Measurements from ENCODE around the gene BNC2.

The BNC2 gene

DNA sequence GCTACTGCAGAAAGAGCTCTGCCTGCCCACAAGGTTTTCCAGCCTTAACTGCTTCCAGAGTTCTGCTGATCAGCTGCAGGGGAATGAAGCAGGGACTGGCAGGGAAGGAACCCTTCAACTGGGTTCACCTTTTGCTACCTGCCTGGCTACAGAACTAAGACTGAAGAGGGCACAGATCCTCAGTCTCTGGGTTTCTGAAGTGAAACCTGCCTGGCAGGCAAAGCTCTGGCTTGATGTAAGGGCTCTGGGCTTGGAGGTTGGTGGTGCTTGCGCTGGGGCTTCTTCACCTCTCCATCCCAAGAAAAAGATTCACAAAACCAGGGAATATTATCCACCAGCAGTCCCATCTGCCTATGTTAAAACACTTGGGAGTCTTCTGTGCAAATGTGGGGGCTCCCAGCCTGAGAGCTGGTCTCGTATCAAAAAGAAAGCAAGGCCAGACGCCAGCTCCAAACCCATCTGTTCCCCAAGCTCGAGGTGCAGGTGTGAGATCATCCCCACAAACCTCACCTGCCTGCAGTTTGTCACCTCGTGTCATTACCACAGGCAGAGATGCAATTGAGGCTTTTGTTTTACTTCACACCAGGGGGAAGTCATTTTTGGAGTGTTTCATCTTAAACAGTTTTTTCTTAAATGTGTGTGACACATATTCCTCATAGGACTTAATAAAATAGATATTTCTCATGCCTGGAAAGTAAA, 58.3 kb downstream of the BNC2 start:
- DNase-seq: no peak

DNA sequence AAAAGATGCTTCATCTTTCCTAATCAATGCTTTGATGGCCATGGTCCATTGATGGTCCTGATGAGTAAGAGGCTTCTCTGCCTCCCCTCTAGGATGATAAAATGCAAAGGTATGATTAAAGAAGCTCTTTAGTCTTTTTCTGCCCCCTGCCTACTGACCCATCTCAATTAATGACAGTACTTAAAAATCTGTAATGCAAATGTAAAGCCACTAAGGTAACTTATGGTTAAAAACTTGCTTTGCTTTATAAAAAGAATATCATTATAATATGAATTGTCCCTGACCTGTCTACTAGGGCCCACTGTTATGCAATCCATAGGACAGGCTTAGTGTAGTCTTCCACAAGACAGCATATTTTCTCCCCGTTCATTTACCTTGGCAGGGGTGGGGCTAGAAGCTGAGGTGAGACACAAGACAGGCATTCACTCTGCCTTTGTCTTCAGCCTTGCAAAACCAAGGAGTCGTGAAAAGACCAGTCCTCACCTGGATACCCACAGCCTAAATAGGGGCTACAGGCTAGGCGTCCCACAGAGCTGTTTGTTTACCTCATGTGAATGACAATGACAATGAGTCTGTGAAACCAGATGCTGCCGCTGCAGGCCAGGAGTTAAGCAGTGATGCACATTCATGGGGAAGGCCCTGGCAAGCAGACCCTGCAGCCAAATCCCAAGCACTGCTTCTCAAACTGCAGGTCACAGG, 60.4 kb downstream of the BNC2 start:
- no peak for DNase-seq

DNA sequence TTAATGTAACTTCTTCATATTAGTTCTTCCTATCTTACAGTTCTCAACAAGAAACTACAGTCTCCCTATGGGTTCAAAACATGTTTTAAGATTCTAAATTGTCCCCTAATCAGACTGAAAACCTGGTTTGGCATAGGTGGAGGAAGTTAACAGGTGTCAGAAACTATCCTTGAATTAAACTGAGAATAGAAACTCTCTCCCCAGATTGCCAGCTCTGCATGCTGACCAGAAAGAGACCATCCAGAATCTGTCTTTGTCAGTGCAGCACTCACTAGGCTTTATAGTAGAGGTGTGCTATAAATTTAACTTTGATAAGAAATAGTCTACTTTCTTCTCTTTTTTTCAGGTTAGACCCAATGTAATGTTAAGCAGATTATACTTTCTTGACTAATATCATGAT, 63.8 kb downstream of the BNC2 start:
- no peak for DNase-seq

DNA sequence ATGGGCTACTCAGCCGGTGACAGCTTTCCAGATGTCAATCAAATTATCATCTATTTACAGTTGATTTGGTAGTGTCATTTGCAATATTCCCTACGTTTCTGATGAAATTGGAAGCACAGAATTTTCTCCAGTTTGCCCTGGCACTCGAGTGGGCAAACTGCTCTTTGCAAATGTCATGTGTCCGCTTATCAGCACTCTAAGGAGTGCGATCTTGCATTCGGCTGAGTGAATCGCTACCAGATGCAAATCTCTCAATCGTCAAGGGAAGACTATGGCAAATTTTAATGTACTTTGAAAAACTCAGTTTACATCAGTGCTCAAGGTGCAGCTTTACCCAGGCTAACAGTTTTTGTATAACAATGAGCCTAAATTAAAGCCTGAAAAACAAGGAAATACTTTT, 66.8 kb downstream of the BNC2 start:
- no peak for DNase-seq

DNA sequence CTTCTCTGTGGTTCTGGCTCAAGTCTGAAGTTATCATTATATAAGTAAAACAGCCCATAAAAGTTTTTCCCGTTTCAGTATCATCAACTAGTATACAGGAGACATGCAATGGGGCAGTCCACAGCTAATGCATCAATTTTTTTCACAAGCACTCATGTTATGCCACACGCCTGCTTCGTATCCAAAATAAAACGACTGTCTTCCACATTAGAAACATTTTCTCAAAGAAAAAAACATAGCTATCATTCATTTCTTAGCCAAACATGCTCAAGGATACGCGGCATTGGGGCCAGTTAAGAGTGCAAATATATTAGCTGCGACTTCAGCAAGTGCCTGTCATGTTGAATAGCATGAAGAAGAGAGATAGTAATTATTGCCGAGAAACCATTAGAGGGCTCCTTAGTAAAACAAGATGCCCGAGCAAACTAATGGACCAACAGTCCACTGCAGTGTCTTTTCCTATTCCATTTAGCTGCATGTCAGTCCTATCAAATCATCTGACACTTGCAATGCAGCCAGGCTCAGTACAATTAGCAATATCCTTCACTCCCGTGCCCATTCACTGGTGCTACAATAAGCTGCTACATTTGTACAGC, 68.5 kb downstream of the BNC2 start:
- no peak for DNase-seq

DNA sequence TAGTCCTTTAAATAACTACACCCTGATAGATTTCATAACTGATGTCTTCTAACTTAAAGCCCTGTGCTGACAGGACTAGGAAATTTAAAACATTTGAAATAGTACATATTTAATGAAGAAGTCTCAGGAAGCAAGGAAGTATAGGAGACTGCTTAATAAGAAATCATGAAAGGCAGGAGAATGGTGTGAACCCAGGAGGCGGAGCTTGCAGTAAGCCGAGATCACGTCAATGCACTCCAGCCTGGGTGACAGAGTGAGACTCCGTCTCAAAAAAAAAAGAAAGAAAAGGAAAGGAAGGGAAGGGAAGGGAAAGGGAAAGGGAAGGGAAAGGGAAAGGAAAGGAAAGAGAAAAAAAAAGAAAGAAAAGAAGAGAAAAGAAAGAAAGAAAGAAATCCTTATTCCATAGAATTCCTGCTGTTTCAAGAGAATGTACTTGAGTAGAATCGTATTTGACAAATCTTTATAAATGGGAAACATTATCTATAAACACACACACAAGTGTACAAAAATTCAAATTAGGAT, 74.1 kb downstream of the BNC2 start:
- no peak for DNase-seq

DNA sequence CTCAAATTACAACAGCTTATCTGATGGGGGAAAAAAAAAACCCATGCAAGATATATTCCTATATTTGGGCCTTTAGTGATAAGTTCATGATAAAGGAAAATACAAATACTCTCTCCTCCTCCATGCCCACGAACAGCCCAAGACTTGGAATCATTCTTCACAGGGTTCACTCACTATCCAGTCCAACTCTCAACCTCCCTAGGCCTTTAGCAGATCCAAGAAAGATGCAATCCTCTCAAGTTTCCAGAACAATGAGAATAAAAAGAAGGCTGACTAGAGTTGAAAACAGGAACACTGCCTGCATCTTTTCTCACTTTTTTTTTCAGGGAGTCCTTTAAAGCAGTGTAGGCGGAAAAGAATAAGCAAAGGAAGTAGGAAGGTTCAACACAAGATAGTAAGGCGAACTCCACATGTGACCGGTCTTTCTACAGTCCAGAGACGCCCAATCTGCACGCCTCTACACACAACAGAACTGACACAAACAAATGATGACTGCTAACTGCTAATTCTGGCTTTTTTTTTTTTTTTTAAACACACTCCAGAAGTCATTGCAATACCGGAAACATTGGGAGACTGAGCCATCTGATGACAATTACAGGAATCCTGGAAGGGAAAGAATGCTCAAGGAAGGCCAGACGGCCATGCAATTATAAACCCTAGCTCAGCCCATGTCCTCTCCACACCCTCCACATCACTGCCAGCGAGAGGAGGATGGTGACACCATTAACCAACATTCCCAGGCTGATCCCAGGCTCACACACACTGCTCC, 75.4 kb downstream of the BNC2 start:
- no peak for DNase-seq

DNA sequence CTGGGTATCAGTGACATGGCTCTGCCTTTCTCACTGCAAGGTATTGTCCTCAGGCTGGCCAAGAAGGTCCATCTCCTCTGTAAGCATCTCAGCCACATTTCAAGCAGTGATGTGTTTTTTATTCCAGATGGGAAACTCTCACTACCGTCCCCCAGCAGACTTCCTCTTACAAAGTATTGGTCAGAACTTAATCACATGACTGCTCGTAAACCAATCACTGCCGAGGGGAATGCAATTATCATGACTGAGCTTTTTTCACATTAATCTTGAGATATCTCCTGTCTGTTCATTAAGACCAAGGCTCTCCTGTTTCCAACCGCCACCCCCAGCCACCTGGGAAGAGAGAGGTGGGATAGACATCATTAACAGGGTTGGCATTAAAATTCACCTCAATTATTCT, 76.4 kb downstream of the BNC2 start:
- DNase-seq: no peak

DNA sequence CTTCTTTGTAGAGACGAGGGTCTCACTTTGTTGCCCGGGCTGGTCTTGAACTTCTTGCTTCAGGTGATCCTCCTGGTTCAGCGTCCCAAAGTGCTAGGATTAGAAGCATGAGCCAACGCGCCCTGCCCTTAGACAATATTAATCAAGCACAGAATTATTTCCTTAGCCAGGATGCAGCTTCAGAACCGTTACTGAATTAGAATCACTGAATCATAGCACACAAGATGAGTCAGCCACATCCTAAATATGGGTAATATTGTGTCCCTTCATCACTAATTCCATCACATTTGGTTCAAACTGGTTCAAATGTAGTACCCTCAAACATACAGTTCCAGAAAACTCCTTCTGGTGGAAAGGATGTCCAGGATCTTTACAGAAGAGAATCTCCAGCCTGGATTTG, 82.7 kb downstream of the BNC2 start:
- DNase-seq: no peak

DNA sequence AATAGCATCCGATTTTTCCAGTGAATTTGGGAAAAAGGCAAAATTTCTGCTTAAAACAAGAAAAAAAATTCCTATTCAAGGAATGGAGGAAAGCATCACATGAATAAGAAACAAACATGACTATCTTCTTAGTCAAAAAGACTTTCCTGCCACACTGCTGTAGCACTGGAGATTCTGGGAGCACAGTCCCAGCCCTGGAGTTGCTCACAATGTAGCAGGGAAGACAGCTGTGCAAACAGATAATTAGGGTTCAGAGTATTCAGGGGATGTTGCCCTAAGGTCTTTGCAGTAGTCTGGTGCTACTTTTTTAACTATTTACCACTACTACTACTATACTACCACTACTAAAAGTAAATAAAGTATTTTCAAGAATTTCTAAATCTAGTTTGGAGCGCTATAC, 86.5 kb downstream of the BNC2 start:
- no peak for DNase-seq

DNA sequence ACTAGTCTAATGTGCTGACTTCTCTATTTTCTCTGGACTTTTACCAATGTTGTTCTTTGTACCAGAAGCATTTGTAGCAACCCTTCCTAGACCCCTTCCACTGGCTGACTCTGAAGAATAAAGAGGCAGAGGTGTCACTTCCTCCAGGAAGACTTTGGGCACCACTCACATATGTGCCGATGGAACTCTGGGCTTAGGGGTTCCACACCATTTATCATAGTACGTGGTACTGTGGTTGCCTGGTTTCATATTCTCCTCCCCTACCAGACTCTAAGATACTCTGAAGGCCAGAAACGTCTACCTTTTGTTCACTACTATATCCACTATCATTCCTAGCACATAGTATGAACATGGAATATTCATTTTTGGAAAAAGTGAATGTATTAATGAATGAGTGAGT, 88.0 kb downstream of the BNC2 start:
- no peak for DNase-seq

DNA sequence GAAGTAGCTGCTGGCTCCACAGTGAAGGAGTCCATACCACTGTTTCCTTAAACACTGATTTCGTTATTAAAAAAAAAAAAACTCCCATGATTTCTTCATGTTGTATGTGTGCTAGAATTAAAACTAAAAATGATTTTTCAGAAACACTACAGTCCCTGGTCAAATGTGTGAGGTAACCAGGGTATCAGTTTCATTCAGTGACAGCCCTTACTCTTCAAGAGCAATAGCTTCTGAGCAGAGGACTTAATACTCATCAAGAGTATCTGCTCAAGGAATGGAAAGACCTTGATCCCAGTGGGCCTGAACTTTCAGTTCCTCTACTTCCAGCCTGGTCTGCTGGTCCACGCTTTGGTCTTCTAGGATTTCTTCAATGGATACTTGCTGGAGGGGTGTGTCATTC, 95.1 kb downstream of the BNC2 start:
- no peak for DNase-seq

DNA sequence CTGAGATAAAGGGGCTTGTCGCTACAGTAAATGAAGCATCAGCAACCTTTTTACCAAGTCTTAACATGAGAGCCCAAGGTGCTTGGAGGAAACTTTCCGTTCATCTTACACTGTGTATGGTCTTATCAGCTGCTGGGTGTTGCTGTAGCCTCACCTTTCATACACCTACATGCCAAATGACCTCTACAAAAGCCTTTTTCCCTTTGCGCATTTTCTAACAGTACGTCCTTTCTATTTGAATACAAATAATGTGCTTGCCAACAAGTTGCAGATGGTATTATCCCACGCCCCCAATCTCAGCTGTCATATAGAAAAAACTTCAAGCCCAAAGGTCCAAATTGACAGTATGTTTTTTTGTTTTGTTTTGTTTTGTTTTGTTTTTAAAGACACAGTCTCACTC, 96.9 kb downstream of the BNC2 start:
- no peak for DNase-seq

DNA sequence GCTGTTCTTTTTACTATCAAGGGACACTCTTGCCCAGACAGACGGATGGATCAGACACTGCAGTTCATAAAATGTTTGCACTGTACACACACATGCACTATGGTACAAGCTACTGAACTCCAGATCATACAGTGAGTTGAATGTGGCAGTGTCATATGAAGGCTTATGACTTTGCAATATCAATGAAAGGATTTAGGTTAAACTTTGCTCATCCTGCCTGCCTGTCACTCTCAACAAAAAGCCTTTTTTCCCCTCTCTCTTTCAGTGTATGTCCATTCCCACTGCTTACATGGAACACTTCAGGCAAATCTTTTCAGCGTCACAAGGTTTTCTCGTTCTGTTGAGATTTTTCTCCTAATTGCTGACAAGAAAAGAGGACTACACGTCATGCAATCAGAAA, 97.4 kb downstream of the BNC2 start:
- DNase-seq: no peak

DNA sequence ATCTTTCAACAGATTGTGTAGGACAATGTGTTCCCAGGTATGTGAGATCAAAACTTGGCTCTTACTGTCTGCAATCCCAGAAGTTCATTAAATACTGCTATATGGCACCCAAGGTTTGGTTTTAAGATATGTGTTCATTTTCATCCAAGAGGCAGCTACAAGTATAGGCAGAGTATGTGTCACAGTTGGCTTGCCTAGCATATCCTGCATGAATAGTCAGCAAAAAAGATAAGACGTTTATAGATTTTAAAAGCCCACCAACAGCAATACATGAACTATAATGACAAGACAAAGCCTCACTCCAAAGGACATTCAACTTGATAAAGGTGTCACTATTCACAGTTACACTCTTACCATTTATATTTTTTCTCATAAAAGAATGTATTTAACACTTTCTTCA, 99.1 kb downstream of the BNC2 start:
- no peak for DNase-seq

DNA sequence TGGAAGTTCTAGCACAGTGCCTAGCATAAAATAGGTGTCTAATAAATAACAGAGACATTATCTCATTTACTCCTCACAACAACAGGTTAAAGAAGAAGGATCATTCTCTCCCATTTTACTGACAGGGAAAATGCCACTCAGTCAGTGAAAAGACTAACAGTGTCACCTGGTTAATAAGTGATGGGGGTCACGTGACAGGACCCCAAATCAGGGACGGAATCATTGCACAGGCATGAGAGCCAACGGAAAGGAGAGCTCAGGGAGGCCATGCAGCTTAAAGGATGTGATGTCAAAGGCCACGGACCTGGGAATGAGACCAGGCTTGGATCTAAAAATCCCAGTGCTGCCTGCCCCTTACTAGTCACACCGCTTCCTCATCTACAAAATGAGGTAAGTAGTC, 101.2 kb downstream of the BNC2 start:
- no peak for DNase-seq

DNA sequence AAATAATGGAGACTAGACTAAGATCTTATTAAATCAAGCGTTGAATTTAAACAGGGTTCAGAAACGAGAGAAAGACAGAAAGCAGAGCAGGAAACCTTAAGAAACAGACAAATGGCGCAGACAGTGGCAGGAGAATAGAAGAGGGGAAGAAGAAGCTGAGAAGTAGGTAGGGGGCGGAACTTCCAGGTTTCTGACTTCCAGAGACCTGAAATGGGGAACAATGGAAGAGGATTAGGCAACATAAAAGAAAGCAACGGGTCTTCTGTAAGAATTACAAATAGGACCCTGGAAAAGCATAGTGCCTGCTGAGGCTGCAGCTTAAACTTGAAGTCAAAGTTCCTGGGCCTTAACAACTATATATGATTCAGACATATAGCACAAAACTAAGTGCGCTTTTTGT, 101.7 kb downstream of the BNC2 start:
- DNase-seq: no peak

DNA sequence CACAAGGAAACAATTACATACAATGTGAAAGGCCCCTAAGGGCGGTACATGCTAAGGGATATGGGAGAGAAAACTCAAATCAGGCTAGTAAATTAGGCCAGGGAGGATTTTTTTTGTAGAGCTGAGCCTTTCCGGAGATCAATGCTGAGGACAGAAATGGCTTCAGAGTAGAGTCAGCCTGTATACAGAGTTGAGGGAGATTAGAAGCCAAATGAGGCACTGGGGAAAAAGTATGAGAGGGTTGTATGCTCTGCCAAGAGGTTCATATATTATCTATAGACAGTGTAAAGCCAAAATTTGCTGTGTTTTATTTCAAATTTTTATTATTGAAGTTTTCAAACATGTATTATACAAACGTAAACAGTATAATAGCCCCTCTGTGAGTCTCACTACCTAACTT, 103.1 kb downstream of the BNC2 start:
- no peak for DNase-seq

DNA sequence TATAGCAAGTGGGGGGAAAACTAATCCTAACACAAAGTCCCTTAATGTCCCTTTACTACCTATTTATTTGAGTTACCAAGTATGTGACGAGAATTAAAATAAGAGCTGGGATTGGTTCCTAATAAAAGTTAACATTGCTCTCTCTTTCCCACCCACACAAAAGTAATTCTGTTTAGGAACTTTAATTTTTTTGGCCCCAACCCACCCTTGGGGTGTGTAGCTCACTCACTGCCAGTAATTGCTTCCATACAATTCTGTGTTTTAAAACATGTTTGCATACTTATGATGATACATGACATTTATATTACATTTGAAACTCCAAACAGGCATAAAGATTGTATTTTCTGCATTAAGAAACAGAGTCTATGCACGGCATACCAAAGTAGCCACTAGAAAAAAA, 106.5 kb downstream of the BNC2 start:
- no peak for DNase-seq

DNA sequence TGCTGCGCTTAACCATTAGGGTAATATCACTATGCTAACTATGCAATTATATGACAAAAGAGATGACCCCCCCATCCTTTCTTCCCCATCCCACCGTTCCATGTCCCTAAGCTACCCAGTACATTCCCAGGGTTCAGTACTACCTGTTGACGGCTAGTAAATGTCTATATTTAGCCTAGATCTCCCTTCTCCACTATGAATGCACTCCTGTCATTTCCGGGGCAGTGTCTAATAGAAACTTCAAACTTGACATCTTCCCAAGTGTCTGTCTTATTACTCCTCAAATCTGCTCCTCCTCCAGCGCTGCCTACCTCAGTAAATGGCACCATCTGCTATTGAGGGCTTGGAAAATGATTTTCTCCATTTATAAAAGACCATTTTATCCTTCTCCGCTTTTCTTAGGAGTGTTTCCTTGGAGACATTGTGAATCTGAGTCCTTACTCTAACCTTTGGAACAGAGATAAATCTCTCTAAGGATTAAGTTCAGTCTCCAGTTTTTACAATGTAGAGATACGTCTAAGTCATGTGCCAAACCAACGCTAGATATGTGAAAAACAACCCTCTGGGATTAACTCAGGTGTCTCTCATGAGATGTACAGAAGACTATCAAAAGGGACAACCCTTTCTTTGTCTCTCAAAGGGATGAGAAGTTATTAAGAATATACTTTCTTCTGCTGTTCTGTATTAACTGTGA, 114.9 kb downstream of the BNC2 start:
- DNase-seq: no peak

DNA sequence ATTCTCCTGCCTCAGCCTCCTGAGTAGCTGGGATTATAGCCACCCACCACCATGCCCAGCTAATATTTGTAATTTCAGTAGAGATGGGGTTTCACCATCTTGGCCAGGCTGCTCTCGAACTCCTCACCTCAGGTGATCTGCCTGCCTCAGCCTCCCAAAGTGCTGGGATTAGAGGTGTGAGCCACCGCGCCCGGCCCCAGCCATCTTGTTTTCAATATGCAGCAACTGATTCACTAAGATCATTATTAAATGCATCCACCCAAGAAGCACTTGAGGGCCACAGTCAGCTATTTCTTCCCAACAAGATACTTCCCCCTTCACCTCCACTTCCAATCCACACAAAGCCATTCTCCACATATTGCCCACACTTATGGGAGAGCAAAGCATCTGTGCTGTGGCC, 115.8 kb downstream of the BNC2 start:
- no peak for DNase-seq

DNA sequence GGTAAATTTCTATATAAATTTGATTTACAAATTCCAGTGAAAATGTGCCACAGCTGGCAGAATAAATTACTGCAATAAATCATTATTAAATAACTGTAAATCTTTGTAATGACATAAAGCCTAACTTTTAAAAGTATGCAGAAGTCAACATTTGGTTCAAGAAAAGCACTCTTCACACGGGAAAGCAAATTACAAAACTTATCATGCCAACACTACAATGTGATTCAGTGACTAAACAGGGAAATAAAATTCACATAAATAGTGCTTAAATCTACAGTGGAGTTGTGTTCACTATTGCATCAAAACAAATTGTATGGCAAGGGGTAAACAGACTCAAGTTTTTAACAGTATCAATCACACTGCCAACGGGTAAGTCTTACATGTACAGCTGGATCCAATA, 117.2 kb downstream of the BNC2 start:
- DNase-seq: no peak

DNA sequence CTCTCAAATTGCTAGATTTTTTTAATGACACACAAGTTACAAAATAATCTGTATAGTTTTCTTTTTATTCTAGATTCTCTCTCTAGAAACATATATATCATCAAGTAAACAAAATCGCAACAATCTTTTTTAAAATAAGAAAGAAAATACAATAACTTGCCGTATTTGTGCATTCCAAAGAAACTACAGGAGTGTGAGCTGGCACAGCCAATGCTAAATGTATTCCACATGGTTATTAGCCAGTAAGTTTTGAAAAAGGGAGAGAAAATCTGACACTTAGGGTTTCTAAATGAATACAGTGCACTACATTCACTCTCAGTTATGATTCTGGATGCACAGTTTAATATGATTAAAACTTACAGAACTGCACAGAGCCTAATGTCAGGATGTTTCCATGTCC, 117.9 kb downstream of the BNC2 start:
- no peak for DNase-seq
